ENCODE results near the gene PRPF38A.

DNA sequence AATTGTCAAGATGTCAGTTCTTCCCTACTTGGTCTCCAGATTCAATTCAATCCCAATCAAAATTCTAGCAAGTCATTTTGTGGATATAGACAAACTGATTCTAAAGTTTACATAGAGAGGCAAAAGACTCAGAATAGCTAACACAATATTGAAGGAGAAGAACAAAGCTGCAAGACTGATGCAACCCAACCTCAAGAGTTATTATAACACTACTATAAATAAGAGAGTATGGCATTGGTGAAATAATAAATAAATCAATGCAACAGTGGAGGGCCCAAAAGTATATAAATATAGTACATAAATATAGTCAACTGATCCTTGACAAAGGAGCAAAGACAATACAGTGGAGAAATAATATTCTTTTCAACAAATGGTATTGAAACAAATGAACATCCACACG is 49.7 kb downstream of the PRPF38A start:
- TF ChIP-seq, protein P1, sequence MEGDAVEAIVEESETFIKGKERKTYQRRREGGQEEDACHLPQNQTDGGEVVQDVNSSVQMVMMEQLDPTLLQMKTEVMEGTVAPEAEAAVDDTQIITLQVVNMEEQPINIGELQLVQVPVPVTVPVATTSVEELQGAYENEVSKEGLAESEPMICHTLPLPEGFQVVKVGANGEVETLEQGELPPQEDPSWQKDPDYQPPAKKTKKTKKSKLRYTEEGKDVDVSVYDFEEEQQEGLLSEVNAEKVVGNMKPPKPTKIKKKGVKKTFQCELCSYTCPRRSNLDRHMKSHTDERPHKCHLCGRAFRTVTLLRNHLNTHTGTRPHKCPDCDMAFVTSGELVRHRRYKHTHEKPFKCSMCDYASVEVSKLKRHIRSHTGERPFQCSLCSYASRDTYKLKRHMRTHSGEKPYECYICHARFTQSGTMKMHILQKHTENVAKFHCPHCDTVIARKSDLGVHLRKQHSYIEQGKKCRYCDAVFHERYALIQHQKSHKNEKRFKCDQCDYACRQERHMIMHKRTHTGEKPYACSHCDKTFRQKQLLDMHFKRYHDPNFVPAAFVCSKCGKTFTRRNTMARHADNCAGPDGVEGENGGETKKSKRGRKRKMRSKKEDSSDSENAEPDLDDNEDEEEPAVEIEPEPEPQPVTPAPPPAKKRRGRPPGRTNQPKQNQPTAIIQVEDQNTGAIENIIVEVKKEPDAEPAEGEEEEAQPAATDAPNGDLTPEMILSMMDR (IDR thresholded peaks at IDR 0.05): no peak
- TF ChIP-seq POLR2A (IDR thresholded peaks at IDR 0.05): no peak
